SK-N-SH treated with all-trans-retinoic acid at 6 μM for 48 hours (cell line): Measurements from ENCODE around the gene NEUROD1.

ENCODE experiments used
- ATAC-seq: fragments of 200-7000 bp; cut with Tn5 transposase; 3 replicates; pipeline ENCODE4 v1.9.1; 2020; ENCODE audit warnings: mild to moderate bottlenecking, moderate library complexity
- ARNTL ChIP-seq: fragments of 450-650 bp; formaldehyde crosslinking; IDR thresholded peaks from 2 replicates; pipeline ENCODE4 v1.5.0; 2020; ENCODE audit warnings: low read depth, mild to moderate bottlenecking, moderate library complexity, borderline replicate concordance
- BACH2 ChIP-seq: fragments of 250-450 bp; sonication (Bioruptor Pico); IDR thresholded peaks from 2 replicates; pipeline ENCODE4 v1.9.0; 2021; ENCODE audit warnings: mild to moderate bottlenecking, borderline replicate concordance
- CSDC2 ChIP-seq: fragments of 250-450 bp; sonication (Bioruptor Pico); IDR thresholded peaks from 2 replicates; pipeline ENCODE4 v1.5.0; 2020; ENCODE audit warnings: mild to moderate bottlenecking, moderate library complexity
- ESRRG ChIP-seq: fragments of 250-450 bp; sonication (Bioruptor Pico); IDR thresholded peaks from 2 replicates; pipeline ENCODE4 v1.6.1; 2021; ENCODE audit warnings: mild to moderate bottlenecking
- GLIS3 ChIP-seq: fragments of 250-450 bp; sonication (Bioruptor Pico); IDR thresholded peaks from 2 replicates; pipeline ENCODE4 v1.5.0; 2020; ENCODE audit warnings: mild to moderate bottlenecking, moderate library complexity
- ISL1 ChIP-seq: fragments of 250-450 bp; sonication (Bioruptor Pico); IDR thresholded peaks from 2 replicates; pipeline ENCODE4 v2.1.2; 2022; ENCODE audit warnings: mild to moderate bottlenecking, moderate library complexity
- OSR1 ChIP-seq: fragments of 250-450 bp; sonication (Bioruptor Pico); IDR thresholded peaks from 2 replicates; pipeline ENCODE4 v1.8.0; 2022; ENCODE audit warnings: moderate library complexity, mild to moderate bottlenecking, inconsistent platforms
- PPARA ChIP-seq: fragments of 250-450 bp; sonication (Bioruptor Pico); IDR thresholded peaks from 2 replicates; pipeline ENCODE4 v1.5.0; 2020; ENCODE audit warnings: mild to moderate bottlenecking, borderline replicate concordance
- RARB ChIP-seq: fragments of 250-450 bp; sonication (Bioruptor Pico); IDR thresholded peaks from 2 replicates; pipeline ENCODE4 v1.8.0; 2021; ENCODE audit warnings: mild to moderate bottlenecking, moderate library complexity
- SNAI2 ChIP-seq: fragments of 250-450 bp; sonication (Bioruptor Pico); IDR thresholded peaks from 2 replicates; pipeline ENCODE4 v1.5.0; 2020; ENCODE audit warnings: mild to moderate bottlenecking, moderate library complexity
- TCF4 ChIP-seq: fragments of 250-450 bp; sonication (Bioruptor Pico); IDR thresholded peaks from 2 replicates; pipeline ENCODE4 v1.8.0; 2021; ENCODE audit warnings: mild to moderate bottlenecking, moderate library complexity, borderline replicate concordance
- TOX ChIP-seq: fragments of 250-450 bp; sonication (Bioruptor Pico); IDR thresholded peaks from 2 replicates; pipeline ENCODE4 v1.8.0; 2021; ENCODE audit warnings: mild to moderate bottlenecking, moderate library complexity, borderline replicate concordance
- ZC3H10 ChIP-seq: fragments of 250-450 bp; sonication (Bioruptor Pico); IDR thresholded peaks from 2 replicates; pipeline ENCODE4 v1.5.1; 2021; ENCODE audit warnings: mild to moderate bottlenecking, moderate library complexity
- ZFP3 ChIP-seq: fragments of 250-450 bp; sonication (Bioruptor Pico); IDR thresholded peaks from 2 replicates; pipeline ENCODE4 v1.5.0; 2020; ENCODE audit warnings: mild to moderate bottlenecking, moderate library complexity
- ZFP30 ChIP-seq: fragments of 450-650 bp; formaldehyde crosslinking; IDR thresholded peaks from 2 replicates; pipeline ENCODE4 v1.5.0; 2022; ENCODE audit warnings: mild to moderate bottlenecking, moderate library complexity
- ZNF565 ChIP-seq: fragments of 450-650 bp; formaldehyde crosslinking; conservative IDR thresholded peaks from 2 replicates; pipeline ENCODE4 v1.5.0; 2020; ENCODE audit warnings: low read depth, mild to moderate bottlenecking, moderate library complexity
- ZNF70 ChIP-seq: fragments of 450-650 bp; formaldehyde crosslinking; IDR thresholded peaks from 2 replicates; pipeline ENCODE4 v1.5.0; 2020; ENCODE audit warnings: mild to moderate bottlenecking, moderate library complexity
- ZNF8 ChIP-seq: fragments of 450-650 bp; formaldehyde crosslinking; IDR thresholded peaks from 2 replicates; pipeline ENCODE4 v1.5.0; 2020; ENCODE audit warnings: mild to moderate bottlenecking, moderate library complexity
- TF ChIP-seq, protein P1 (sequence below): fragments of 250-450 bp; sonication (Bioruptor Pico); IDR thresholded peaks from 2 replicates; pipeline ENCODE4 v1.5.1; 2021; ENCODE audit warnings: mild to moderate bottlenecking, moderate library complexity
- TF ChIP-seq, protein P2 (sequence below): fragments of 250-450 bp; sonication (Bioruptor Pico); IDR thresholded peaks from 2 replicates; pipeline ENCODE4 v1.5.1; 2020; ENCODE audit warnings: low read depth, mild to moderate bottlenecking, moderate library complexity
- TF ChIP-seq, protein P3 (sequence below): fragments of 250-450 bp; sonication (Bioruptor Pico); IDR thresholded peaks from 2 replicates; pipeline ENCODE4 v1.5.0; 2020; ENCODE audit warnings: mild to moderate bottlenecking, moderate library complexity
- TF ChIP-seq, protein P4 (sequence below): fragments of 250-450 bp; sonication (Bioruptor Pico); IDR thresholded peaks from 2 replicates; pipeline ENCODE4 v1.8.0; 2020; ENCODE audit warnings: mild to moderate bottlenecking, moderate library complexity, borderline replicate concordance

NEUROD1 gene

DNA sequence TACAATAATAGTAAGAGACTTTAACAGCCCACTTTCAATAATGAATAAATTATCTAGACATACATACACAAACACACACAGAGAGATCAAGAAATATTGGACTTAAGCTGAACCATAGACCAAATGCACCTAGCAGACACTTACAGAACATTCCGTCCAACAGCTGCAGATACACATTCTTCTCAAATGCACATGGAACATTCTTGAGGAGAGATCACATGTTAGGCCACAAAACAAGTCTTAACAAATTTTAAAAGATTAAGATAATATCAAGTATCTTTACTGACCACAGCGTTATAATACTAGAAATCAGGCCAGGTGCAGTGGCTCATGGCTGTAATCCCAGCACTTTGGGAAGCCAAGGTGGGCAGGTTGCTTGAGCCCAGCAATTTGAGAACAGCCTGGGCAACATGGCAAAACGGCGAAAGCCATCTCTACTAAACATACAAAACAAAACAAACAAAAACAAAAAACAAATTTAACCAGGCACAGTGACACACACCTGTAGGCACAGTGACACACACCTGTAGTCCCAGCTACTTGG lies 30.8 kb downstream of the NEUROD1 start:
- no peak for ATAC-seq
- TF ChIP-seq ZNF565 (CRISPR knock-in tag) = no peak
- TF ChIP-seq SNAI2 = no peak
- TF ChIP-seq ZC3H10 (CRISPR knock-in tag) = no peak
- TF ChIP-seq BACH2 = no peak
- no peak for TF ChIP-seq ARNTL
- TF ChIP-seq, protein P1, sequence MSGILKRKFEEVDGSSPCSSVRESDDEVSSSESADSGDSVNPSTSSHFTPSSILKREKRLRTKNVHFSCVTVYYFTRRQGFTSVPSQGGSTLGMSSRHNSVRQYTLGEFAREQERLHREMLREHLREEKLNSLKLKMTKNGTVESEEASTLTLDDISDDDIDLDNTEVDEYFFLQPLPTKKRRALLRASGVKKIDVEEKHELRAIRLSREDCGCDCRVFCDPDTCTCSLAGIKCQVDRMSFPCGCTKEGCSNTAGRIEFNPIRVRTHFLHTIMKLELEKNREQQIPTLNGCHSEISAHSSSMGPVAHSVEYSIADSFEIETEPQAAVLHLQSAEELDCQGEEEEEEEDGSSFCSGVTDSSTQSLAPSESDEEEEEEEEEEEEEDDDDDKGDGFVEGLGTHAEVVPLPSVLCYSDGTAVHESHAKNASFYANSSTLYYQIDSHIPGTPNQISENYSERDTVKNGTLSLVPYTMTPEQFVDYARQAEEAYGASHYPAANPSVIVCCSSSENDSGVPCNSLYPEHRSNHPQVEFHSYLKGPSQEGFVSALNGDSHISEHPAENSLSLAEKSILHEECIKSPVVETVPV = no peak
- no peak for TF ChIP-seq TOX (CRISPR knock-in tag)
- TF ChIP-seq GLIS3 = no peak
- TF ChIP-seq ISL1 (CRISPR knock-in tag) = no peak
- TF ChIP-seq ESRRG (CRISPR knock-in tag) = no peak

DNA sequence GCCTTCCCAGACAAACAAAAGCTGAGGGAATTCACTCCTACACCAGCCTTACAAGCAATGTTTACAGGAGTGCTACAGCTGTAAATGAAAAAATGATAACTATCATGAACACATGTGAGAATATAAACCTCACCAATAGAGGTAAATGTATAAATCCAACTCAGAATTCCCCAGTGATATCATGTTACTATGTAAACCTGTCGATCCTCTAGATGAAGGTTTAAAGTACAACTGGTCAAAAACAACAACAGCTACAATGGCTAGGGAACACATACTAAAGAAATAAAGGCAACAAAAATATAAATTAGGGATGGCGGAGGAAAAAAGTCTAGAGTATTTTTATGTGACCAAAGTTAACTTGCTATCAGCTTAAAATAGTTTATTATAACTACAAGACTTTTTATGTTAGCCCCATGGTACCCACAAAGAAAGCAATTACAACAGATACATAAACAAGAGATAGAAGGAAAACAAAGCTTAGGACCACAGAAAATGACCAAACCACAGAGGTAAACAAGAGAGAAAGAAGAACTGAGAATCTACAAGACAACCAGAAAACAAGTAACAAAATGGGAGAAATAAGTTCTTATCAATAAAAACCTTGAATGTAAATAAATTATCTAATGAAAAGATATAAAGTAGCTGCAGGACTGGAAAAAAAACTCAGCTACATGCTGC lies 31.7 kb downstream of the NEUROD1 start:
- no peak for TF ChIP-seq PPARA
- TF ChIP-seq ZC3H10 (CRISPR knock-in tag) = no peak
- TF ChIP-seq RARB (CRISPR knock-in tag) = no peak
- TF ChIP-seq GLIS3 = no peak
- TF ChIP-seq, protein P2, sequence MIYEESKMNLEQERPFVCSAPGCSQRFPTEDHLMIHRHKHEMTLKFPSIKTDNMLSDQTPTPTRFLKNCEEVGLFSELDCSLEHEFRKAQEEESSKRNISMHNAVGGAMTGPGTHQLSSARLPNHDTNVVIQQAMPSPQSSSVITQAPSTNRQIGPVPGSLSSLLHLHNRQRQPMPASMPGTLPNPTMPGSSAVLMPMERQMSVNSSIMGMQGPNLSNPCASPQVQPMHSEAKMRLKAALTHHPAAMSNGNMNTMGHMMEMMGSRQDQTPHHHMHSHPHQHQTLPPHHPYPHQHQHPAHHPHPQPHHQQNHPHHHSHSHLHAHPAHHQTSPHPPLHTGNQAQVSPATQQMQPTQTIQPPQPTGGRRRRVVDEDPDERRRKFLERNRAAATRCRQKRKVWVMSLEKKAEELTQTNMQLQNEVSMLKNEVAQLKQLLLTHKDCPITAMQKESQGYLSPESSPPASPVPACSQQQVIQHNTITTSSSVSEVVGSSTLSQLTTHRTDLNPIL (CRISPR knock-in tag) = no peak
- TF ChIP-seq, protein P1 = no peak
- TF ChIP-seq ESRRG (CRISPR knock-in tag) = no peak
- TF ChIP-seq SNAI2 = no peak
- no peak for TF ChIP-seq ZFP3 (CRISPR knock-in tag)
- TF ChIP-seq CSDC2 (CRISPR knock-in tag) = no peak
- no peak for TF ChIP-seq ISL1 (CRISPR knock-in tag)
- TF ChIP-seq BACH2 = no peak
- TF ChIP-seq ZNF70 (CRISPR knock-in tag) = no peak
- TF ChIP-seq, protein P3, sequence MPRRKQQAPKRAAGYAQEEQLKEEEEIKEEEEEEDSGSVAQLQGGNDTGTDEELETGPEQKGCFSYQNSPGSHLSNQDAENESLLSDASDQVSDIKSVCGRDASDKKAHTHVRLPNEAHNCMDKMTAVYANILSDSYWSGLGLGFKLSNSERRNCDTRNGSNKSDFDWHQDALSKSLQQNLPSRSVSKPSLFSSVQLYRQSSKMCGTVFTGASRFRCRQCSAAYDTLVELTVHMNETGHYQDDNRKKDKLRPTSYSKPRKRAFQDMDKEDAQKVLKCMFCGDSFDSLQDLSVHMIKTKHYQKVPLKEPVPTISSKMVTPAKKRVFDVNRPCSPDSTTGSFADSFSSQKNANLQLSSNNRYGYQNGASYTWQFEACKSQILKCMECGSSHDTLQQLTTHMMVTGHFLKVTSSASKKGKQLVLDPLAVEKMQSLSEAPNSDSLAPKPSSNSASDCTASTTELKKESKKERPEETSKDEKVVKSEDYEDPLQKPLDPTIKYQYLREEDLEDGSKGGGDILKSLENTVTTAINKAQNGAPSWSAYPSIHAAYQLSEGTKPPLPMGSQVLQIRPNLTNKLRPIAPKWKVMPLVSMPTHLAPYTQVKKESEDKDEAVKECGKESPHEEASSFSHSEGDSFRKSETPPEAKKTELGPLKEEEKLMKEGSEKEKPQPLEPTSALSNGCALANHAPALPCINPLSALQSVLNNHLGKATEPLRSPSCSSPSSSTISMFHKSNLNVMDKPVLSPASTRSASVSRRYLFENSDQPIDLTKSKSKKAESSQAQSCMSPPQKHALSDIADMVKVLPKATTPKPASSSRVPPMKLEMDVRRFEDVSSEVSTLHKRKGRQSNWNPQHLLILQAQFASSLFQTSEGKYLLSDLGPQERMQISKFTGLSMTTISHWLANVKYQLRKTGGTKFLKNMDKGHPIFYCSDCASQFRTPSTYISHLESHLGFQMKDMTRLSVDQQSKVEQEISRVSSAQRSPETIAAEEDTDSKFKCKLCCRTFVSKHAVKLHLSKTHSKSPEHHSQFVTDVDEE = no peak
- TF ChIP-seq TCF4 (CRISPR knock-in tag) = no peak
- TF ChIP-seq OSR1 = no peak
- TF ChIP-seq, protein P4, sequence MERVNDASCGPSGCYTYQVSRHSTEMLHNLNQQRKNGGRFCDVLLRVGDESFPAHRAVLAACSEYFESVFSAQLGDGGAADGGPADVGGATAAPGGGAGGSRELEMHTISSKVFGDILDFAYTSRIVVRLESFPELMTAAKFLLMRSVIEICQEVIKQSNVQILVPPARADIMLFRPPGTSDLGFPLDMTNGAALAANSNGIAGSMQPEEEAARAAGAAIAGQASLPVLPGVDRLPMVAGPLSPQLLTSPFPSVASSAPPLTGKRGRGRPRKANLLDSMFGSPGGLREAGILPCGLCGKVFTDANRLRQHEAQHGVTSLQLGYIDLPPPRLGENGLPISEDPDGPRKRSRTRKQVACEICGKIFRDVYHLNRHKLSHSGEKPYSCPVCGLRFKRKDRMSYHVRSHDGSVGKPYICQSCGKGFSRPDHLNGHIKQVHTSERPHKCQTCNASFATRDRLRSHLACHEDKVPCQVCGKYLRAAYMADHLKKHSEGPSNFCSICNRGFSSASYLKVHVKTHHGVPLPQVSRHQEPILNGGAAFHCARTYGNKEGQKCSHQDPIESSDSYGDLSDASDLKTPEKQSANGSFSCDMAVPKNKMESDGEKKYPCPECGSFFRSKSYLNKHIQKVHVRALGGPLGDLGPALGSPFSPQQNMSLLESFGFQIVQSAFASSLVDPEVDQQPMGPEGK (CRISPR knock-in tag) = no peak
- TF ChIP-seq ZNF8 (CRISPR knock-in tag) = no peak
- no peak for TF ChIP-seq ARNTL
- ATAC-seq = no peak

DNA sequence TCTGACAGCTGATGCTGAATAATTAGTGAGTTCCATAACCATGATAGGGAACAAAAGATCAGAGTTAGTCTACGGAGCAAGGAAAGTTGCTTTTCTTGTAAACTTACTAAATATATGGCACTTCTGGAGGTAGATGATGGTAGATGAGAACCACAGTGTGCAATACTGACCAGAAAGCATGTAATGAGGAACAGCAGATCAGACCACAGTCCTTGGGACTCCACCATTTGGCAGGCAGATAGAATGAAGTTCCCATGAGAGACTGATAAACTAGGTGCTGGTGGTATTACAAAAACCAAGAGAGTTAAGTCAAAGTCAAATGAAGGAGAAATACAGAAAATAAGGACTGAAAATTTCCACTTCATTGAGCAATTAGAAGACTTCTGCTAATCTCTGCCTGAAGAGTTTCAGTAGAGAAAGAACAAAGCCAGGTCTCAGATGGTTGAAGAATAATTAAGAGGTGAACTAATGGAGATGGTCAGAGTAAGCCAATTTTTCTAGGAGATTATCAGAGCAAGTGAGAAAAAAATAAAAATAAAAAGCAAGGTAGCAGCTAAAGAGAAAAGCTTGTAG lies 33.8 kb downstream of the NEUROD1 start:
- ATAC-seq = no peak
- TF ChIP-seq, protein P2 (CRISPR knock-in tag) = no peak
- TF ChIP-seq BACH2 (no peak), ESRRG (CRISPR knock-in tag) (no peak), ZC3H10 (CRISPR knock-in tag) (no peak), CSDC2 (CRISPR knock-in tag) (no peak), ZFP30 (CRISPR knock-in tag) (no peak), ZNF8 (CRISPR knock-in tag) (no peak), TOX (CRISPR knock-in tag) (no peak), ZFP3 (CRISPR knock-in tag) (no peak), TCF4 (CRISPR knock-in tag) (no peak)
